ENCODE results near the gene LBP.
A peak's percentile ranks its signal among the peaks of the same experiment; 100 is the strongest.

DNA sequence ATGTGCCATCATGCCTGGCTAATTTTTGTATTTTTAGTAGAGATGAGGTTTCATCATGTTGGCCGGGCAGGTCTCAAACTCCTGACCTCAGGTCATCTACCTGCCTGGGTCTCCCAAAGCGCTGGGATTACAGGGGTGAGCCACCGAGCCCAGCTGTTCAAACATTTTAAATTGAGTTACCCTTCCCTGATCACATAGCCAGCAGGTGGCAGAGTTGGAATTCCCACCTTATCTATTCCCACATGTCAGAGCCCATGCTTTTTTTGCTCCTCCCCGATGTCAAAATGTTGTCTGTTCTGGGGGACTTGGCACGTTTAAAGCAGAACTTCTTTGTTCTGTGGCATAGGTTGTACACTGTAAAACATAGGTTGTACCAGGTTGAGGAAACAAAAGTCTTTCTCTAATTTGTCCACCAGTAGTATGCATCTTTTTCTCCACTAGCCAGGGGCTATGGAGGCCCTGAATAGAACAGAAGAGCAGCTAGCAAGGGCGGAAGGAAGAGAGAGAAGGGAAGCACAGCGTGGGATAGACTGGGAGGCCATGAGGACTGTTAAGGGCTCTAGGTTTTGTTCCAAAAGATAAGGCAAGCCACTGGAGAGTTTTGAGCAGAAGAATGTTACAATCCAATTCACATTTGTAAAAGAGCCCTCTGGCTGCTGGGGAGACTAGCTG is 7.3 kb upstream of the LBP start:
- TF ChIP-seq, protein P1, sequence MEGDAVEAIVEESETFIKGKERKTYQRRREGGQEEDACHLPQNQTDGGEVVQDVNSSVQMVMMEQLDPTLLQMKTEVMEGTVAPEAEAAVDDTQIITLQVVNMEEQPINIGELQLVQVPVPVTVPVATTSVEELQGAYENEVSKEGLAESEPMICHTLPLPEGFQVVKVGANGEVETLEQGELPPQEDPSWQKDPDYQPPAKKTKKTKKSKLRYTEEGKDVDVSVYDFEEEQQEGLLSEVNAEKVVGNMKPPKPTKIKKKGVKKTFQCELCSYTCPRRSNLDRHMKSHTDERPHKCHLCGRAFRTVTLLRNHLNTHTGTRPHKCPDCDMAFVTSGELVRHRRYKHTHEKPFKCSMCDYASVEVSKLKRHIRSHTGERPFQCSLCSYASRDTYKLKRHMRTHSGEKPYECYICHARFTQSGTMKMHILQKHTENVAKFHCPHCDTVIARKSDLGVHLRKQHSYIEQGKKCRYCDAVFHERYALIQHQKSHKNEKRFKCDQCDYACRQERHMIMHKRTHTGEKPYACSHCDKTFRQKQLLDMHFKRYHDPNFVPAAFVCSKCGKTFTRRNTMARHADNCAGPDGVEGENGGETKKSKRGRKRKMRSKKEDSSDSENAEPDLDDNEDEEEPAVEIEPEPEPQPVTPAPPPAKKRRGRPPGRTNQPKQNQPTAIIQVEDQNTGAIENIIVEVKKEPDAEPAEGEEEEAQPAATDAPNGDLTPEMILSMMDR (IDR thresholded peaks at IDR 0.05) = peak; percentile 26; the same call in 1 of the 2 replicates
- TF ChIP-seq YY1 (IDR thresholded peaks at IDR 0.05; ENCODE audit: low read depth) = no peak
- TF ChIP-seq POLR2AphosphoS5 (IDR thresholded peaks at IDR 0.05; ENCODE audit: low read depth, low read length) = no peak
- TF ChIP-seq GATA2 (CRISPR knock-in tag; IDR thresholded peaks at IDR 0.05) = no peak
- TF ChIP-seq CHD2 (IDR thresholded peaks at IDR 0.05; ENCODE audit: low read length, partially characterized antibody) = no peak
